NCI-H2196 treated with DMSO at 0.1 percent for 48 hours (cell line): ENCODE results near the gene HHAT.

ENCODE experiments used
- DNase-seq: peaks from one replicate; lab custom pipeline; 2025; ENCODE audit not compliant: unreplicated experiment; lab: John Stamatoyannopoulos, UW

Gene HHAT

DNA sequence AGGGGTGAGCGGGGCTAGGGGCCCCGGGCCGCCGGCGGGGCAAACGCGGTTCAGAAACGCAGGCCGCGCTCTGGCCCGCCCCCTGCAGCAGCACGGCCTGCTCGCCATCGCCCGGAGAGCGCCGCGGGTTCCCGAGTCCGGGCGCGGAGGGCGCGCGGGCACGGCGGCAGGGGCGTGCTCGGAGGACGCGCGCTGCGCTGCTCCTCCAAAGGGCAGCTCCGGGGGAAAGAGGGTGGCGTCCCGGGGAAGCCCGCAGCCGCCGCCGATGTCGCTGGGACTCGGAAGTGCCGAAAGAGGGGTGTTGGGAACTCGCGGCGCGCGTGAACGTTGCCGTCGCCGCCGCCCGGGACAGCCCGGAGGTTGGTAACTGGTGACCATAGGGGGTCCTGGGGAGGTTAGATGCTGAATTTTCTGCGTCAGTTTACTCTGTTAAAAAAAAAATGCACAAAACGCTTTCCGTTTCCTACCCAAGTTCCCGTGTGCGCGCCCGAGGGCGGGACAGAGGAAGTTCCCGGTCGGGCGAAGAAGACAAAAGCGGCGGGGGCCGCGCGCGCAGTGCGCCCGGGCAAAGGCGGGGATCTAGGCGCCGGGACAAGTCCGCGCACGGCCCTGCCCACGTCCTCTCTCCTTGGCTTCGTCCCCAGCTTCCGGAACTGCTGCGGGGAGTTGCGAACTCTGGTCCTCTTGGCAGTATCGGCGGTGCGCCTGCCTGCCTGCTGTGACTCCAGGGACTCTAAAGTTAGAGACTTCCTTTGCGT lies at the start of gene HHAT:
Gene HHAT (plus strand): TSS at position 157 of the 758 bp plus-strand sequence. CDS start 20,074 bp downstream, outside the sequence.
- DNase-seq = peak; percentile 68

DNA sequence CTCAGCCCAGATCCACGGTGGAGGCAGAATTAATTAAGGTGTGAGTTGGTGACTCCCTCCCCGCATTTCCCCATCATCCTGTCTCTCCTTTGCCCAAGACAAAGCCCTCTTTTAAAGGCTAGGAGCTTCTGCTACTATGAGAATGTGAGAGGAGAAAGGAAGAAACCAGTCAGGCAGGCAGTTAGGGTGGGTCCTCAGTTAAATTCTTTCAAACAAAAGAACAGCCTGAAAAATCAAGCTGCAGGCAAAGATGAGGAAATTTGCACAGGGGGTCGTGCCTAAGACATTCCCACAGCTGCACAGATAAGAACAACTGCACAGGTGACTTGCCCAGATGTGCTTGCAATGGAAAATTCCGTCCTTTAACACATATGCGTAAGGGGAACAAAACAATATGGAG lies 48.5 kb upstream of the HHAT start:
- DNase-seq = no peak

DNA sequence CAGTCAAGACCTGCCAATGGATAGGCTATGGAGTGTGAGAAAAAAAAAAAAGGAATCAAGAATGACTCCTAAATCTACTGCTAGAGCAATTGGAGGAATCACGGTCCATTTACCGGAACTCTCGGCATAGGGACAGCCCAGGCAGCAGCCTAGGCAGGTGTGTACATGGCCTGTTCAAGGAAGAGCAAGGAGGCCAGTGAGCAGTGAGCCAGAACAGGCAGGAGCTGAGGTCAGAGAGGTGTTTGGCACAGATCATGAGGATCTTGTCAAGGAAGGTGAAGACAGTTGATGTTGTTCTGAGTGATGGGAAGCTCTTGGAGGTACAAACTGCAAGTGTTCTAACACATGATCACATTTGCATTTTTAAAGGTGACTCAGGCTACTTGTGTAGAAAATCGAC lies 40.6 kb upstream of the HHAT start:
- no peak for DNase-seq

DNA sequence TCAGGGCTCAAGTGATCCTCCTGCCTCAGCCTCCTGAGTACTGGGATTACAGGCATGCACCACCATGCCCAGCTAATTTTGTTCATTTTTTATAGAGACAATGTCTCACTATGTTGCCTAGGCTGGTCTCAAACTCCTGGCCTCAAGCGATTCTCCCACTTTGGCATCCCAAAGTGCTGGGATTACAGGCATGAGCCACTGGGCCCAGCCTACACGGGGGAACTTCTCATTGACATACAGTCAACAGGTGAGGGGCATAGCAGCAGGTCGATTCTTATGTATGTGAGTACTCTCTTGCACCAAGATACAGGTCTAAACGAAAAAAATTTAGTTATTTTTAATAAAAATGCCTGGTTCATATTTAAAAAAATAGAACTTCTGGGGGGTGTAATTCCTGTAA lies 39.5 kb upstream of the HHAT start:
- DNase-seq = no peak

DNA sequence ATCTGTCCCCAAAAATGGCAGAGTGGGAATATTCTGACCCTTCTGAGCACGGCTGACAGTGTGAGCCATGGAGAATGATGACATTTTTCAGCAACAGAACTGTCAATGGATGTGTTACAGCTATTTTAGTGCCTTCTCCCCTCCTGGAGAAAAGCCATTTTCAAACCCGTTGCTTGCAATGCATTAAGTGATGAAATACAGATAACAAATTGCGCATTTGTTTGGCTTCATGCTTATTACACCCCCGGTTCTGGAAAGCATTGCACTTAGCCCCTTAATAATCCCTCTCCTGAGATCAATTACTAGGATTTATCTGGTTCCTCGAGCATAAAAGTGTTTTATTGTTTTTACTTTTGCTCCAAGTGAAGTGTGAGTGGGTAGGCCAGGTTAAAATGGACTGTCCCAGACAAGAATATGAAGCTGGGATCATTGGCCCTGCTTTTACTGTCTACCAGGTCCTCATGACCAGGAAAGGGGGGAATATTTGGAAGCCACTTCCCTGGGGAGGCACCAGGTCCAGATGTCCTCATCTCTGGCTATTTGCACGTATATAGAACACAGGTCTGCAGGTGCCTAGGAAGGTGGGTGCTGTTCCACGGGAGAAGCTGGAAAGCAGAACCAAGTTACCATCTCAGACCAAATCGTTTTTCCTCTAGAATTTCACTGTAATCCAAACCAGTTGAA lies 37.5 kb upstream of the HHAT start:
- DNase-seq = no peak

DNA sequence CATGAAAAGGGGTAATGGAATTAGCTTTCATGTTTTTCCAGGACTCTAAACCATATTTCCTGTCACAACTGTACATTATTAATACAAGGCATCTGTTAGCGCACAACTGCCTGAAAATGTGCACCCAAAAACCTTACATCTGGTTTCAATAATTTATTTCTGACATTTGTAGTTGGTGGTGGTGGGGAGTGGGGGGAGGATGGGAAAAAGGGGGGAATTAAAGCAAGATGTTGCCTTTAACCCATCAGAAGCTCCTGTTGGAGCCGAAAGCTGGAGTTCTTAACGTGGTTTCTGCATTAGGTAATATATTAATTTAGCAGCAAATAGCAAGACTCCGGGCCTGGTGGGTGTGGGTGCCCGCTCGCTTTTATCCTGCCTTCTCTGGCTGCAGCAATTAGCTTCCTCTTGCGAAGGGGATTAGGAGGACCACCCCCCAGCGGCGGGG lies 36.9 kb upstream of the HHAT start:
- no peak for DNase-seq

DNA sequence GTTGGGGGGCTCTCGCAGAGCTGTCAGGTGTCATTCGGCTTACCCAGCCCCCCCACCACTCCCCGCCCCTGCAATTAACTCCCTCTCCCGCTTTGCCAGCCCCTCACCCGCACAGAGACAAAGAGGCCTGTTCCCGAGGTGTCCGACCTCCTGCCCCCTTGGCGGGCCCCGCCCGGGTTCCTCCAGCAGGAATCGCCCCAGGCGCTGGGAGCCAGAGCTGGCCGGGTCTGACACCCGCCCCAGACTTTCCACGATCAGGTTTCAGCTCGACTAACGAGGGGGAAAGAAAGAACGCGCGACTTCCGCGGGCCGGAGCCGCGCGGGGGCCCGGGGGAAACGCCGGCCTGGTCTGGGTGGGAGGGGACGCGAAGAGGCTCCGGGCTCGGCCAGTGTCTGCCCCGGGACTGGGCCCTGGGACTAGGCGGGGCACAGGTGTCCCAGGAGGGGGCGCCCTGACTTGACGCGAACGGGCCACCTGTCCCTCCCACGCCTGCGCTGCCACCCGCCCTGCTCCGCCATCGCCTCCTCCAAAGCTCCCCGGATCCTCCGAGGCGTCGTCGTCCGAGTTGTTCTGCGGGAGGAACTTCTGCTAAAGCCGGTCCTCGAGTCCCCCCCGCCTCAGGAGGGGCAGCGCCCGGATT lies 36.4 kb upstream of the HHAT start:
- DNase-seq = peak; percentile 8

DNA sequence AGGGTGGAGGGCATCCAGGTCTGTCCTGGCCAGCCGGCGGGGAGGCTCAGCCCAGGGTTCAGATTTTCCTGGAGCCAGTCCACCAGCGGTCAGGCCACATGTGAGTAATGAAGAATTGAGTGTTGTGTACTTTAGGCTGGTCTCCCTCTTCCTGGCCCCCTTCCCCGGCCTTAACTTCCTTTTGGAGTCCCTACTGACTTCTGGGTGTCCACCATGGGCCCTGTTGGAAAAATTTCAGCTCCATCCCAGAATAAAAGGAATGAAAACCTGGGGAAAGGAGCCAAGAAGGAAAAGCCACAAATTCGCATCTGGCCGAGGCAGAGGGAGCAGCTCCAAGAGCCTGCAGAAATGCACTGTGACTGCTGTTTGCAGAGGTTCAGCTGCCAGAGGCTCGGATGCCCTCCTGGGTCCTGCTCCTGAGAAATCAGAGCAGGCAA lies 35.5 kb upstream of the HHAT start:
- DNase-seq = no peak

DNA sequence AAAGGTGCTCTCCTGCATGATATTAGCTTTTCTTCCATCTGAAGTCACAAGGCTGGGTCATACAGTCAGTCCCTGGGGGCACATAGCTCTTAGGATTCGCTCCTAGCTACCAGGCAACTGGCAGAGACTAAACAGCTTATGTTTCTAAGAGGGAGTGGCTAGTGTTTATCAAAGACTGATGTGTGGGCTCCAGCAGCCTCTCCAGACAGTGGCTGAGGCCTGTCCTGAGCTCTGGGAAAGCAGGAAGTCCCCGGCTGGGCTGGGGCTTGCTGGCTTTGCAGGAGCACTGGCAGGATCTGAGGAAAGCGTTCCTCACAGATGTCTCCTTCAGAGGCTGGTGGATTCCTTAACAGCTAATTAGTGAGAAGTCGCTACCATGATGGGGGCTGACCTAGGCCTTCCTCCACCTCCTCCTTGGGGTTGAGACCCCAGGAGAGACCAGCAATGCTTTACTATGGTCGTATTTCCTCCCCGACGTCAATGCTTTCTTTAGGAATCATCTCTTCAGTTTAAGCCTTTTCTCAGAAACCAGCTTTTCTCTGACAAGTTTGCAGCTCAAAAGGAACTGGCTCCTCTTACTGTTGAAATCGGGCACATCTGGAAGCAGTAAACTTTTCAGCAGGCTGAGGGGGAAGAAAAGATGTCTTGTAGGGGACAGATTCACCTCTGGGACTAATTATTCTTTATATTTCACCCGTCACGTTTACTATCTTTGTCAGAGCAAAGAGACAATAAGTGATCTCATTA lies 33.5 kb upstream of the HHAT start:
- peak; percentile 29 for DNase-seq

DNA sequence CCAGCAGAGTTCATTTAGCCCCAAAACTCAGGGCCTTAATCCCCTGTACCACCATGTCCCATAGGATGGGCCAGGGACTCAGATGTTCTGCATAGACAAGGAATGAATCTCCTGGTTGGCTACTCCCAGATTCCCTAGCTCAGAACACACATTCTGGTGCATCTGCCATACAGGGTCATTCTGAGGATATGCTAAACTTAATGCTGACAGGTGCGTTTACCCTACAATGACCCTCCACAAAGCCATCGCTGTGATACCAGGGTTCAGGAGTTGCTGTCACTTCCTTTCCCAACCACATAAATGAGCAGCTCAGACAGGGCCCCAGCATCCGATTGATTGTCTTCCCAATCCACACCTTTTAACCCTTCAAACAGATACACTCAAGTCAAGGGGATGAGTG lies 32.0 kb upstream of the HHAT start:
- no peak for DNase-seq

DNA sequence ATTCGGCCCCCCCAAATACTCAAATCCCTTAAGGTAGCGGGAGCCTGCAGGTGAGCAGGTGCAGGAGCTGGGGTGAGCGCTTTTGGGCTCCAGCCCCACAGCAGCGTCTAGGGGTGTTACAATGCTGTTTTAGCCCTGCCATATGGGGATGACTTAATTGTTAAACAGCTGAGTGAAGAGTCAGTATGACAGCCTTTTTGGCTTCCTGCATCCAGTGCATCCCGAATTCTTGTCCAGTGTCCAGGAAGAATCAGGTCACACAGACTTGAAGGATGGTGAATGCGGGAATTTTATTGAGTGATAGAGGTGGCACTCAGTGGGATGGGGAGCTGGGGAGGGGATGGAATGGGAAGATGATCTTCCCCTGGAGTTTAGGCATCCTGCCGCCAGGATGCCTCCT lies 30.4 kb upstream of the HHAT start:
- DNase-seq = no peak

DNA sequence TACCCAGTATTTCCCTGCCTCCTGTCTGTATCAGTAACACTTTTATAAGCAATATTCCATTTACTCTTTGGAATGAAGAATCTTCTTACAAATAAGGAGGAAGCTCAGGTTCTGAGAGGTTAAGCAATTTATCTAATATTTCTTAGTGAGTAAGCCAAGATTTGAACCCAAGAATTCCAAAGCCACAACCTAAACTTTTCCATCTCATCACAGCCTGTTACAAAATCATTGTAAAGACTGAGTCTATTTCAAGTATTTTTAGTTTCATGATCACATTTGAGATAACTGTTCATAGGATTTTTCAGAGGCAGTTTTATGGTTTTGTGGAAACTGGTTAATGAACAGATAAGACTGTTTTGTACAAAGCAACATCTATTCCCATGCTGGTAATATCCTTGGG lies 29.8 kb upstream of the HHAT start:
- DNase-seq = no peak

DNA sequence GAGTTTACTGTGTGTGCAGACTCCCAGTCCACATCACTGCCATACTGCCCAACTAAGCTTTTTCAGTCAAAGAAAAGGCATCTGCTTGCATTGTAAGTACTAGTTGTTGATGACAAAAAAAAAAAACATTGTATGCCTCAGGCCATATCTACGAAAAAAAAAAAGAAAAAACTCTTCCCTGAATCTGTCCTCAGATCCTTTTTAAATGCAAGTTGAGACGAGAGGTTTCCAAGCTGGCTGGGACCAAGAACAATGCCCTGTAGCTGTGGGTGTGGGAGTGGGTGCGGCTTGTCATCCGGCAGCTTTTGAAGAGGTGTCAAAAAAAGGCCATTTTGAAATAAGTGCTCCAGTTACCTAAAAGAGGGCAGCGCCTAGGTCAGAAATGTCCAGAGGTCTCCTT lies 29.2 kb upstream of the HHAT start:
- no peak for DNase-seq

DNA sequence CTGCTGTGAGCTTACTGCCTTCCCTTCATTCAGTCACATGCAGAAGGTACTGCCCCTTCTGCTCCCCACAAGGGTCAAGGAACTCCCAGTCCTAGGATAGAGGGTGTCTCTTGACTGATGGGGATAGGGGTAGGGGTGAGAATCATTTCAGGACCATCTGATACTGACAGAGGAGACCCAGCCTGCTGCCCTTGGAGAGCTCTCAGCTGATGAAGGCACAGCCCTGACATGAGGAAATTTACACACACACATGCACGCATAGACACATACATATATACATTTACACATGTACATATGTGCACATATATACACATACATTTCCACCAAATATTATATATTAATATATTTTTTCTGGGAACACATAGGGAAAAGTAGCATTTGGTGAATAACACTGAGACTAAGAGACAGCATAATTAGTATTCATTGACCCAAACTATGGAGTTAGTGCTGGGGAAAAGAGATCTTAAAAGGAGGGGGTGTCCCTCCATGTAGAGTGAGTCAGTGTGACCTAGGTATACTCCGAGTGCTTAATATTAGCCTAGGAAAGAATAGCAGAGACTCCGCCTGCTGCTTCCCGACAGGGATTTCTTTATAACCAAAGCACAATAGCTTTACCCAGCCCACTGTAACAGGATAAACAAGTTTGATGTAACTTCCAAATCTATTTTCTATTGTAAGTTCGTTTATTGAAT lies 27.6 kb upstream of the HHAT start:
- DNase-seq = no peak

DNA sequence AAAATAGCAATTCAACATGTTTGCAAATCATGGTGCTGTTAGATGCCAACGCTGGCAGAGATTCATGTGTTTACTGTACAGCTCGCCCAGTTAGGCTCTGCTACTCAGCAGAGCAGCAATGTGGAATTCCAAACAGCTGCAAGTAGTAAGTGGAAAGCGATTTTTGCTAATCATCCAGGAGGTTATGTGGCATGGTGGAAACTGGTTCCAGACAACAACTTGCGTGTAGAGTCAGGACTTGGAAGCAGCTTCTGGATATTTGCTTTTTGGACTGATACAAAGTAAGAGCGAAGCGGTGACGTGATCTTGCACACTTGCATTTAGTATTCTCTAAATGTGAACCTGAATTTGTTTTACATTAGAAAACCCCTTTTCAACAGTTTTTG lies 27.1 kb upstream of the HHAT start:
- DNase-seq = no peak

DNA sequence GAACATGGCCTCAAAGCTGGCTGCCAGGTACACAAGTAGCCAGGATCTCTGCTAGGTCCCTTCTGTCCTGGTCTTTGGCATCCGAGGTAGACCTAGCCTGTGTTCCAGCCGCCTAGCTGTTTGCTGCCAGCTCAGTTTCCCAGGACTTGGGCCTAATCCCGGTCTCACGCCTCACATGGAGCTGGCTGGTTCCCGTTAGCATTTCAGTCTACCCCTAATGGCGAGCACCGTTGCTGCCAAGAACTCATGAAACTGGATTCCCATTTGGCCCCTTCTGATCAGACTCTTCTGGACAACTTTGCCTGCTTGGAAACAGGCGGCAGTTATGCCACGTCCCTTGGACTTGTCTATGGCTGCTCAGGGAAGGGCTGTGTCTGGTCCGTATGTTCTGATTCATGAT lies 26.2 kb upstream of the HHAT start:
- DNase-seq = no peak

DNA sequence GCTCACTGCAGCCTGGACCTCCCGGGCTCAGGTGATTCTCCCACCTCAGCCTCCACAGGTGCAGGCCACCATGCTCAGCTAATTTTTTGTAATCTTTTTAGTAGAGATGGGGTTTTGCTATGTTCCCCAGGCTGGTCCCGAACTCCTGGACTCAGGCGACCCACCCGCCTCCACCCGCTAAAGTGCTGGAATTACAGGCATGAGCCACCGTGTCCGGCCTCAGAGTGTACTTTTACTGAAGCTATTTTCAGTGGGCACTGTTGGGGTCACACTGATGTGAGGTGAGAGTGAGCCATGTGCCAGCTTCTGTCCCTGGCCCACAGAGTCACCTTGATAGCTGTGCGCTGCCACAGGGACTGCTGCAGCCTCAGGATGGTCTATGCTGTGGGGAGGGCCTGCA lies 25.3 kb upstream of the HHAT start:
- no peak for DNase-seq

DNA sequence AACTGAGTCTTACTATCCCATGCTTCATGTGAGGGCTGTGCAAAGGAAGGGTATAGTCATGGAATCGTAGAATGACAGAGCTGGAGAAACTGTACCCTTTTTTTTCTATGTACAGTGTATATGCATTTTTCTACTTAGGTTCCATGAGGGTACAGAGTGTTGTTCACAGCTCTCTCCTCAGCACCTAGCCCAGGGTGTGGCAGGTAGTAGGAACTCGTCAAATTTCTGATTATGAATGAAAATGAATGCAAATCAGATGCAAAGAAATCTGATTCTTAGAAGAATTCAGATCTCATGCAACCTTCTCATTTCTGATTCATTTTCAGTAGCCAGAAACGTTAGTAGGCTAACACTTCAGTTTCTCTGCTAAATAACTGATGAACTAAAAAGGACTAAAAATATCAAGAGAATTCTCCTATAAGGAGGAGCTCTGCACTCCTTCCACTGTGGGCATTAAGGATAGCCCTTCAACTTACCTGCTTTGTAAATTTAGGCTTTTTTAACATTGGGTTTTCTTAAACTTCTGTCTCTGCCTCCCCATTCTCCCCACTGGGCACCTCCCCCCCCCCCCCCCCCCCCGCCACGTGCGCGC lies 18.0 kb upstream of the HHAT start:
- DNase-seq = no peak

DNA sequence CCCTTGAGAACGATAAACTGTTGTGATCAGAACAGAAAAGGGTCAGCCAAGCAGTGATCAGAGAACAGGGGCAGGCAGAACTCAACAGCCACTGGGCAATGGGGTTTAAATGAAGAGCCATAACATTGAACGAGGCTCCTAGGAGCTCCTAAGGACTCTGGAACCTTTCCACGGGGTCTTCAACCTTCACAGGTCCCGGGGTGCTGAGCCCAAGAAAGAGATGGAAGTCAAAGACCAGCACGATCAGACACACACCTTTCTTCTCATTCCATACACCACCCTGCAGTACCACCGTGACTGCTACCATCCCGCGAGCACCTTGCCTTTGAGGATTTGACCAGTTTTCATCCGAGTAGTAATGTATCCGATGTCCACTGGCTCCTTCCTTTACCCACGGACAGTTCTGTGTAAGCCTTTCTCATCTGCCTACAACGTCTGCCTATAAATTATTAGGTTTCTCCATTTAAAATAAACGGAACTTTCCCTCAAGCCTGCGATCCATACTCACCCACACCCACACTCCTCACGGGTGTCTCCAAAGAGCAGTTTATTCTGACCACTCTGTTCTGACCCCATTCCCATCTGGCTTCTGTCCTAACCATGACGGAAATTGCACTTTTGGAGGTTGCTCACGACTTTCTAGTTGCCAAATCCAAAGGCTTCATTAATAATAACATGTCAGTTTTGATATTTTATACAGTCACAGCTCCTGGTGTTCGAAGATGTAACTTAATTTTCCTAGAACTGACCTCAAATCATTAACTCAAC lies 16.8 kb upstream of the HHAT start:
- DNase-seq = no peak
